GM19395 (cell line): ENCODE data around the gene TUBG2.
"Not testable (repeated sequence)": the region's sequence is repeated elsewhere in the genome, so short reads cannot be mapped to it uniquely, and the experiment has no call there.

Experiments
- ATAC-seq: cut with Tn5 transposase; IDR thresholded peaks from one replicate; pipeline ENCODE4 v1.9.1; 2021; ENCODE audit warnings: mild to moderate bottlenecking, moderate library complexity; ENCODE audit not compliant: unreplicated experiment

Gene TUBG2

DNA sequence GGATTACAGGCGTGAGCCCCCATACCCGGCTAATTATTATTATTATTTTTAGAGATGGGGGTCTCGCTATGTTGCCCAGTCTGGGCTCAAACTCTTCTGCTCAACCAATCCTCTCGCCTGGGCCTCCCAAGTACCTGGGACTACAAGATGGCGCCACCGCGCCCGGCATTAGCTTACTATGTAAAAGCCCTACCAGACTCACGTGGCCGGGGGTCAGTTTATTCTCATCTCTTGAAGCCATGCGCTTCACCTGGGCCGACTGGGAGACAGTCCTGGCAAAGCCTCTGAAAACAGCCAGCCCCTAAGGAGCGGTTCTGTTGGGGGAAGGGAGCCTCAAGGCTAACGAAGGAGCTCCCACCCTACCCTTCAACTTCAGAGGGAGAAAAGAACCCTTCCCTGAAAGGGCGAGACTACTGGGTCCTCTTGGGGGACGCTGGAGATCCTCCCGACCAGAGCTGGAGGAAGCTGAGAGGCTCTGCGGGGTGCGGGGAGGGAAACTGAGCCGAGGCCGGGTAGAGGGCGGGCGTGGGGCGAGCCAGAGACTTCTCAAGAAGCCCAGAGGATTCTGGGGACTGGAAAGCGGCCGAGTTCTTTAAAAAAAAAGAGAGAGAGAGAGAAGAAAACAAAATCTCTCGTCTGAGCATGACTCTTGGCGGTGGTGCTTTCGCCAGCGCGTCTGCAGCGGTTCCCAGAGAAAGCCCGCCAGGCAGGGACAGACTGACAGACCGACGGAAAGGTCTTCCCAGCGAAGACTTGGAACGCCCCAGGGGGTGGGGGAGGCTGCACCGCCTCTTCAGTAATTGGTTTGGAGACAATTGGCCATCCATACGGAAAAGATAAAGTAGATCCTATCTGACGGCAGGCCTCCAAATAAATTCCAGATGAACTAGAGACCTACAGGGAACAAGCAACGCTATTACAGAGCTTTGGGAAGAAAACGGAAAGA is 5.6 kb upstream of the TUBG2 start:
- no peak for ATAC-seq

DNA sequence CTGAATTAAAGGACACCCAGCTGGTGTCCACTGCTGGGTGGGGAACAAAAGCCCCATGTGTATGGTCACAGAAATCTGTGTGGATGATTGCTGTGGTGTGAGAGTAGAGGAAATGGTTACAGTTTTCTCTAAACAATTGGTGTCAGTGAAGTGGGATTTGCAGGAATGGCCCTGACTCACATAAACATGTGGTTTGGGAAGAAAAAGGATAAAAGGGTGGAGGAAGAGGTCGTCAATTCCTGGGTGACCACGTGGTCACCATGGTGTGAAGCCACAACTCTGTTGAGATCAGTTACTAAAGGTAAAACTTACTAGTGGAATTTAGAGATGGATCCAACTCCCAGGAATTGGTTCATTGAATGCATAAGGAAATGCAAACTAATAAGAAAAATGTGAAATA is 3.6 kb upstream of the TUBG2 start:
- ATAC-seq, result no peak

DNA sequence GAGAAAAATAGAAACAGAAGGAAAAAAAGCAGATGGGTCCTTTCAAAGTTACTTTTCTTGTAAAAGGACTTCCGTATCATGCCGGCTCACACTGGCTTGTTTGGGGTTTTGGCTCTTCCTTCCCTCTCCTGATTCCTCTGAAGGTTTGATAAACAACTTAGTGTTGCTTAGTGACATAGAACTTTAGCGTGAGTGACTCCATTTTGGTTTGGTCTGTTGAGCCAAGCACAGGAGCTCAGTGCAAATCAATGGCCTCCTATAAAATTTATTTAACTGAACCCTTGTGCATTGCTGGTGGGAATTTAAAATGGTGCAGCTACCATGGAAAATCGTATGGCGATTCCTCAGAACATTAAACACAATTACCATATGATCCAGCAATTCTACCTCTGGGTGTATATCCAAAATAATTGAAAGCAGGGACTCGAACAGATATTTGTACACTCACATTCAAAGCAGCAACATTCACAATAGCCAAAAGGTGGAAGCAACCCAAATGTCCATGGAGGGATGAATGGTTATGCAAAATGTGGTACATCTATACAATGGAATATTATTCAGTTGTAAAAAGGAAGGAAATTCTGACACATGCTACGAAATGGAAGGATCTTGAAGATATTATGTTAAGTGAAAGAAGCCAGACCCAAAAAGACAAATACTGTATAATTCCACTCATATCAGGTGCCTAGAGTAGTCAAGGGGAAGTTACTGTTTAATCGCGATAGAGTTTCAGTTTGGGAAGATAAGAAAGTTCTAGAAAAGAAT is 1.1 kb upstream of the TUBG2 start:
- ATAC-seq, result no peak

DNA sequence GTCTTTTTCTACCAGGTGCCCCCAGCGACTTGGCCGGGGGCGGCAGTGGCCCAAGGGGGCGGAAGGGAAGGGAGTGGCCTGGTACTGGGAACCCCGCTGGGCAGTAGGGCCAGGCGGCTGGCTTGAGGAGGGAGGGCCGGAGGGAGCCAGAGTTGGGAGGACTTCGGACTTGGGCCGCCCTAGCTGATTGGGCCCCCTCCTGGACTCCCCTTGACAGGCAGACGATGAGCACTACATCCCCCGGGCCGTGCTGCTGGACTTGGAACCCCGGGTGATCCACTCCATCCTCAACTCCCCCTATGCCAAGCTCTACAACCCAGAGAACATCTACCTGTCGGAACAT is 819 bp downstream of the TUBG2 start:
- ATAC-seq, result not testable (repeated sequence)

DNA sequence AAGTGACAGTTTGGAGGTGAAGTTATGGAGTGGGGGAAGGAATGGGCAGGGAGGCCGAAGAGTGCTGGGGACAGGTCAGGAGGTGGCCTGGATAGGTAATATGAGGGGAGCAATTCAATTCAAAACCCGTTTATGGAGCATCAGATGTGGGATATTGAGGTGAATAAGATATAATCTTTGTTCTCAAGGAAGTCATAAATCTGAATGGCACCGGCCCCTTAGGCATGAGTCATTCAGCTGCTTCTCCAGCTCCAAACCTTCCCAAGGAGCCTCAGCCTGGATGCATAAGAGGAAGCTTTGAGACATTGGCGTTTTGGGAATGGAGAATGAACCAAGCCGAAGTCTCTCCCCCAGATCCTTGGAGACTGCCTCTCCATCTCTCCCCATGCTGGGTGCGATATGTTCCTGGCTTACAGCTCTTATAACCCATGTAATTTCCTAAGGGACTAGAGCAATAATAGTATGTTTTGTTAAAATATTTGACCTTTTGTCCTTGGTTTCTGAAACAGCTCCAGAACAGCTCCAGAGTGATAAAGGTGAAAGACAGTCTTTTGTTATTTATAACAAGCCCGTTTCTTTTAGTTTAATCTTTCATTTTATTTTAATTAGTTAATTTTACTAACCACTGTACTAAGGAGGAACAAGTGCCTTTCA is 1.7 kb downstream of the TUBG2 start:
- no peak for ATAC-seq

DNA sequence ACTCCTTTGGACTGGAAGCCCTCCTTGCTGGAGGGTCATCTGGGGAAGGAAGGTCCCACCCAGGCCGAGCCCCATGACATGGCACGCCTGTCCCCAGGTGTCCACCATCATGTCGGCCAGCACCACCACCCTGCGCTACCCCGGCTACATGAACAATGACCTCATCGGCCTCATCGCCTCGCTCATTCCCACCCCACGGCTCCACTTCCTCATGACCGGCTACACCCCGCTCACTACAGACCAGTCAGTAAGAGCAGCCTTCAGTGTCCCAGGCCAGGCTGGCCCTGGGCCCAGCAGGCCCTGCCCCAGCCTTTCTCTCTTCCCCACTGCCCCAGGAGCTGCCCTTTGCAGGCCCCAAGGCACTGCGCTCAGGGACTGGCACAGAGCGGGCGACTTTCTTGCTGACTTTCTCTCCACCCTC is 6.5 kb downstream of the TUBG2 start:
- no peak for ATAC-seq

DNA sequence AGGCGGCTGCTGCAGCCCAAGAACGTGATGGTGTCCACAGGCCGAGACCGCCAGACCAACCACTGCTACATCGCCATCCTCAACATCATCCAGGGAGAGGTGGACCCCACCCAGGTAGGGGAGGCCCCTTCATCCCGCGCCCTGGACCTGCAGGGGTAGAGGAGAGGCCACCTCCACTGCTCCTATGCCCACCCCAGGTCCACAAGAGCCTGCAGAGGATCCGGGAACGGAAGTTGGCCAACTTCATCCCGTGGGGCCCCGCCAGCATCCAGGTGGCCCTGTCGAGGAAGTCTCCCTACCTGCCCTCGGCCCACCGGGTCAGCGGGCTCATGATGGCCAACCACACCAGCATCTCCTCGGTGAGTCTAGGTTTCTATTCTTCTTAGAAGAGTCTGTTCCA is 7.0 kb downstream of the TUBG2 start:
- ATAC-seq, result not testable (repeated sequence)

DNA sequence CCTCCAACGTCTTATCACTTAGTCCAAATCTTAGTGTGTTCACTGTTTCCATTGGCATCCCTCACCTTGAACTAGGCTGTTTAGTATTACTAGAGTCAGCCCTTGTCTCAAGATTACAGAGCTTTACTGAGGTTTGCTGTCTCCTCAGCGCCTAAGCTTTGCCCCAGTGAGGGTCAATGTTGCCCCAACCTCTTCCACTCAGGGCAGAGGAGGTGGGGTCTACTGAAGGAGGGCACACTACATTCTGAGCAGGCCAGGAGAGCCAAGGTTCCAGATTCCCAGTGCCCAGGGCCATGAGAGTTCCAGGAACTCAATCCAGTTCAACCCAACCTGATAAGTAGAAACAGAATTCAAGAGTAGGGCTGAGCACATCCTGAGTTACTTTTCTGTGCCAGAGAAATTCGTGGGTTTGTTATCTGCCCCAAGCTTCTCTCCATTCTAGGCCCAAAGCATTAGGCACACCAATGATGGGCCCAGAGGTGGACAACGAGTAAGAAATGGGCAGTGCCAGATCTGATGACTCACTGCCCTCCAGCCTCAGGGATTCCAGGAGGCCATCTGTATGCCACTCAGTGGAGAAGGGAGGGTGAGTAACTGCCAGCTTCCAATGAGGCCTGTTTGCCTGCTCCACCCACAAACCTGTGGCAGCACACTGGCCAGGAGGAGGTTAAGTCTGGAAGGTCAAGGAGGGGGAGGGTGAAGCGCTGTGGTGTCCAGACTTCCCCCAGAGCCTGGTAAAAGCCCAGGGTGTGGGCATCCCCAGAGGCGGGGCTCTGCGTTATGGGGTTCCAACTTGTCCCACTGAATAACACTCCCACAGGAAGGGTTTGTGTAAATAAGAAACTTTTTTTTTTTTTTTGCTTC is 8.2 kb downstream of the TUBG2 start:
- ATAC-seq, result no peak

DNA sequence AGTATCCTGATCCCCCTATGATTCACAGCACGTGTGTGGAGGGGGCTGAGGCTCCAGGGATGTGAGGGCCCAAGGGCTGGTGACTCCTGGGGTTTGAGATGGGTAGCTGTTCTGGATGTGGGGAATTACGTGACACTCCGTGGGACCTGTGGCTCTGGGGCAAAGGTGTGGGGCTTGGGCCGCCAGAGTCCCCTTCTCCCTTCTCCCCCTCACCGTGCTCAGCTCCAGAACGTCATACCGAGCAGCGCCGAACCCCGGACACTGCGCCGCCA is 10.6 kb downstream of the TUBG2 start:
- no peak for ATAC-seq

DNA sequence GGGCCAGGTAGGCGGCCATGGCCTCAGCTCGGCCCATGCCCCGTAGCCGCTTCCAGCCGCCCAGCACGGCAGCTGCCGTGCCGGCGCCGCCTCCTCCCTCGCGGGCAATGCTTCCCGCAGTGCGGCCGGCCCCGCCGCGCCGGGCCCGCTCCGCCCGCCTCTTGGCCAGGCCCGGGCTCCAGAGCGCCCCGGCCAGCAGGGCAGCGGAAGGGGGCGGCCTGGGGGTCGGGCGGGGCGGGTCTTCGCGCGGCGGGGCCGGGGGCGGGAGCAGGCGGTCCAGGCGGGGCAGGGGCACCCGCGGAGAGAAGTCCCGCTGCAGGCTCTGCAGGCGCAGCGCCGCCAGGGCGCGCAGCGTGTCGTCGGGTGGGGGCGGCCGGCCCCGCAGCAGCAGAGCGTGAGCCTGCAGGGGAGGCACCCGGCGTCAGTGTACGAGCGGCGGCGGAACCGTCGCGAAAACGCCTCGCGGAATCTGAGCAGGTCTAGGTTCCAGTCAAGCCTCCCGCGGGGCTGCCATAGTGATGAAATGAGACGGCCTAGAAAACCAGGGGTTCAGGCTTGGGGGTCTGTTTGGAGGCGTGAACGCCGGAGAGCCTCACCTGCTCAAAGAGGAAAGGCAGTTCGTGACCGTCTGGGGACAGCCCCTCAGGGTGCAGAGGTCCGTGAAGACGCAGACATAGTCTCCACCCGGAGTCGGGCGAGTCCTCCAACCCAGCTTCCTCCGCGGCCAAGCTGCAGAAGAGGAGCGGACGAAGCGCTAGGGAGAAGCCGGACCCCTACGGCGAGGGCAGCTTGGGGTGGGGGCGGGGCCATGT is 11.1 kb downstream of the TUBG2 start:
- ATAC-seq, result no peak

DNA sequence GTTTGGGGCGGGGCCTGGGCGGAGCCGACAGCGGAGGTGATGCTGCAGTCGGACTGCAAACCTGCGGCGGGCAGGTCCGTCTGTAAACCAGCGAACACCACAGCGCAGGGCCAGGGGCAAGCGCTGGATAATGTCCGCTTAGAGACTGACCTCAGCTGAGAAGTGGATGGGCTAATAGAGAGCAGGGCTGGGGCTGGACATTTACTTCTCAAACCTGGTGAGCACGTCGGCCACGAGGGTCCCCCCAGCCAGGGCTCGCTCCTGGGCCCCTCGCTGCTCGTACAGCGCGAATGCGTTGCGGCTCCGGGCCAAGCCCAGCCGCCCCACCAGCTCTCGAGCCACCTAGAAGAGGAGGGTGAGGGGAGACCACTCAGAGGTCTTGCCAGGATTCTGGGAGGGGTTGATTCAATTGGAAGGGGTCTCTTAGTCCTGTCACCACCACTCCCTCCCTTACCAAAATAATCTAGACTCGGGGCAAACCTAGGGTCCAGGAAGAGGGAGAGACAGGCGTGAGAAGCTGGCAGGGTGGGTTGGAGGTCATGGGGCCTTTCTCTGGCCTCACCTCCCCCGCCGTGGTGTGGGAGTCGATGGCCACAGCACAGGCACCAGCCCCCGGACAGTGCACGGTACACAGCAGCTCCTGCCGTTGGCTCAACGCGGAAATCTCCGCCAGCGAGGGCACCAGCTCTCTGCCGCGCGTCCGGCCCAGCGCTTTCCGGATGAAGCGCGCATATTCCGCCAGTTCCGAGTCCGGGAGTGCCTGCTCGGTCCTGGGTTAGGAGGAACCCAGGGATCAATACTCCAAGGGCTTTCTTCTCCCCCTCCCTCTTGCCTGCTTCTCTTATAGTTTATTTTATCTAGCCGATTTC is 11.9 kb downstream of the TUBG2 start:
- ATAC-seq, result no peak

DNA sequence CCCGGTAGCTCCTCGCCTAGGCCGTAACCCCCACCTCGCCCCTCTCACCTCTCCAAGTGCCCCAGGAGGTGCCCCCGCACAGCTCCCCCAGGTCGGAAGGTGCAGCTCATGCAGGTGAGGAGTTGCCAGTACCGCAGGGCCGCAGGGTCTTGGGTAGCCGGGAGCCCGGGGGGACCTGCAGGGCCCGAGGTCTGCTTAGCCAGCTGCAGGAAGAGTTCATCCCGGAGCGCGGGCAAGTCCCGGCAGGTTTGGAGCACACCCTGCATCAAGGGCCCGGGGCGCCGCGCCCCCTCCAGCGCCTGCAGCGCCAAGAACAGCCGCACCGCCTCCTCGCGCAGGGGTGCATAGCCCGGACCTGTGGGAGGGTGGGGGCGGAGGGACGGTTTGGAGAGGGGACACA is 13.0 kb downstream of the TUBG2 start:
- ATAC-seq, result no peak

DNA sequence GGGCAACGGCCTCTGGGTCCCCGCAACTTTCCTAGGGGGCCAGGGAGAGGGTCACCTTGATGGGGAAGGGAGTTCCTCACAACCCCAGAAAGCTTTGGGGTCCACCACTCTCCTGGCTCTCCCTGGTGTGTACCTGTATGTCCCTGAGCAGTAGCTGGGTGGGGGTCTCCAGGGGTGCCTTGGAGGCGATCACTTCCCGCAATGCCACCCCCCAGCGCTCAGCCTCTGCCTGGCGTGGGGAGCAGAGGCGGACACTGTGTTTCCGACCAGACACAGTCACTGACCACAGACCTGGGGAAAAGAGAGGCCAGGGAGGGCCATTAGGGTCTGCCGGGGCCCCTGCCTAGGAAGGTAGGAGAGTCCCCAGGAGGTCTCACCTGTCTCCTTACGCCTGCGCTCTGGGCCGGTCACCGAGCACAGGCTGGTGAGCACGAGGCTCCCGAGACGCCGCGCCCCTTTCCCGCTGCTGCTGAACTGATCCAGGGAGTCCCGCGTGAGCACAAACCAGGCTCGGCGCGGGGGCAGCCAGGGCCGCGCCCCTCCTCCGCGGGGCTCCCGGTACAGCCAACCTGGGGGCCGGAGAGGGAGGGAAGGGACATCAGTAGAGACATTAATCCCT is 14.3 kb downstream of the TUBG2 start:
- no peak for ATAC-seq

DNA sequence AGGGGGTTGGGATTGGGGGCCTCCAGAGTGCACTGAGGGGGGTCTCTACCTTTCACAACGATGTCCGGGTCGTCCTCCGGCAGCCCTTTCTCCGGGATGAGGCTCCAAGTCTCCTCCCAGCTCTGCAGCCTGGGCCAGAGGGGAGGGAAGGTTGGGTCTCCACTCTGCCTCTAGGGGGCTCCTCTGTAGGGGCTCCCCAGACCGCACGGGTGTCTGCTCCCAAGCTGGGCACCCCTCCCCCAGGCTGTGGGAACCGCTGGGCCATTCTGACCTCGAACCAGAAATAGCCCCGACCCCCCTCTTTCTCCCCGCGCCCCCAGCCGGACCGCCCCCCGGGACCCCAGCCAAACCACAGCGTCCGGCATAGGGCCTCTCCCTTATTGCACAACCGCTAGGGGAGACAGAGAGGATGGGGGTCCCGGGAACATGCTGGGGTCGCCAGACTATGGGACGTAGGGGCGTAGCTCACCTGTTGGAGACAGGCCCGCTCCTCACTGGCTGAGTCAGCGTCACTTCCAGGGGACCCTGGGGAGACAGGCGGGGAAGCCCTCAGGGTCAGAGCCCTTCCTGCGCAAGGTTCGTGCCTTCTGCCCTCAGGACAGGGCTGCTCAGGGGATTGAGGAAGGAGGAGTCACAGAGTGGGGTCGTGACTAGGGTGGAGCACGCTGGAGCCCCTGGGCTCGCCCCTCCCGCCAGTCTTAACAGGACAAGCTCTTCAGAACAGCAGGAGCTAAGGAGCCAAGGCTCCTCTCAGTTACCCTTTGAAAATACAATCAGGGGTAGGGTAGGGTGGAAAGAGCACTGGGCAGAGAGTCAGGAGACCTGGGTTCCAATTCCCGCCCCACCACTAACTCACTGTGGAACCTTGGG is 15.0 kb downstream of the TUBG2 start:
- no peak for ATAC-seq

DNA sequence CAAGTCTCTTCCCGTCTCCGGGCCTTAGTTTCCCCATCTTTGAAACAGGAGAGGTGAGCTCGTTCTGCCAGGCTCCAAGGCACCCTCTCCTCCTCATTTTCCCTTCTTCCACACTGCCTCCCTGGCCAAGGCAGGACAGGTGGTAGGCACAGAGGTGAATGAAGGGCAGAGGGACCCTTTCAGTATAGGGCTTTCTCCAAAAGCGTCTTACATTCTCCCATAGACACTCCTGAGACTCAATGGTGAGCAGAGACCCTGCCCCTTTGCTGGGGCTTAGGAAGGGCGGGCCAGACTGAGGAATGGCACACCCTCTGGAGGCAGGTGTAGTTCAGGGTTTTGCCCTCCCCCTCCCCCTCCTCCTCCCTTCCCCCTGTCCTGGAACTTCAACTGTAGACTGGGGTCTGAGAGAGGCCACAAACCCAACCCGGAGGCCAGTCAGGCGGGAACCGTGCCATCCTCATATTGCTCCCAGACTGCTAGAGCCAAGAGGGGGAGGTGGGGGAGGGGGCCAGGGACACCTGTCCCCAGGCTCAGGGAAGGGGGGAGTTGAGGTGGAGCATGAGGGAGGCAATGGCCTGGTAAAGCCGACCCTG is 15.8 kb downstream of the TUBG2 start:
- ATAC-seq, result no peak

DNA sequence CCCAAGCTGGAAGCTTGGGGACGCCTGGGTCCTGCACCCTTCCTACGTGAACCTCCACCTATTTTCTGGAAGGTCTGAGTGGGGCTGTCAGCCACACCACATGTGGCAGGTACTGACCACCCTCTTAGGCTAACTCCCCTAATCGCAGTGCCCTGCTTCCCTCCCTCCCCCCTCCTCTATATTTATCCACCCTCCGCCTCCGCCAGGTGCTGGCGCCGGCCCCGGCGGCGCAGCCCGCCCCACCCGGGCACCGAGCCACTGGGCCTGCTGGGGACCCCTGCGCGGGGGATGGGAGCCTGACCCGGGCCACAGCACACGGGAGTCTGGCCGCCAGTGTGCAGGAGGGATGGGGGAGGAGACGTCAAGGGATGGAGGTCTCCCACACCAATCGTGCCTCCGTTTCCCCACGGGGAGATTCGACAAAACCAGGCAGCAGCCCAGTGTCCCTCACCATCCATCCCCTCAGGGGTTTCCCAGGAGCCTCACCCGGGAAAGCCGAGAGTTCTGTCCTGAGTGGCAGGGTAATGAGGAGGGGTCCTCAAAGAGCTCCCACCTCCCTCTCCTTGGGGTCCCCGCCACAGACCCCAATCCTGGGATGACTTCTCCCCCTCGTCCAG is 16.4 kb downstream of the TUBG2 start:
- no peak for ATAC-seq

DNA sequence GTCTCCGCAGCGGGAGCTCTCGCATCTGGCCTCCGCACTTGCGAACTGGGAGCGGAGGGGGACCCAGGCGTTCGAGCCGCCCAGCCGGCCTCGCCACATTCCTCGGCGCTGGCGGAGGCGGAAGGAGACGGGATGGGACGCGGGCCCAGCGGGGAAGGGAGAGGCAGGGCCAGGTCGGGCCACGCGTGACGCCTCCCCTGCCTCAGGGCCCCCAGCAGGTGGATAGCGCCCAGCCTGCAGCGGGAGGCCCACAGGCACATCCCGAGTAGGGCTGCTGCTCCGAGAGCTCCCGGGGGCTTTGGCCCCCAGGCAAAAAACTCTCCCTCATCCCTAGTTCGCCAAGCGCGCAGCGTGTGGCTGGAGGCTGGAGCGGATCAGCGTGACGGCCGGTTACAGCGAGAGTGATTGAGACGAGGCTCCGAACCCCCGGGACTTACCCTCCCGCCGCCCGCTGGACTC is 16.9 kb downstream of the TUBG2 start:
- ATAC-seq, result no peak
